Adrenal gland (tissue), 12 donors: ENCODE data around the gene SEBOX. TPM values are rescaled to one million over a fixed set of nuclear protein-coding genes. Genes with fewer than 3 reads are reported as not detected.

Experiments used
- DNase-seq, 7 donors: peaks; one replicate each; pipeline ENCODE4 v3.0.0-alpha.2; 2019 to 2020
- H3K27ac ChIP-seq, 5 donors: fragments of 200-600 bp; sonication (generic) in 4 of 5; 1 replicate in 3 of 5; 2 replicates in 2 of 5; pipeline versions ENCODE4 v1.5.1 to v1.8.0; 2016 to 2020; ENCODE audit warnings: mild to moderate bottlenecking in 1 of 5
- H3K27me3 ChIP-seq: fragments of 200-600 bp; 2 replicates; pipeline ENCODE4 v1.8.0; 2021
- H3K36me3 ChIP-seq, 2 donors: fragments of 200-600 bp; replicated peaks in 1 of 2; 1 replicate in 1 of 2; 2 replicates in 1 of 2; pipeline versions ENCODE4 v1.5.1 to v1.8.0; 2018 to 2022
- H3K4me1 ChIP-seq, 2 donors: fragments of 200-600 bp; replicated peaks in 1 of 2; 1 replicate in 1 of 2; 2 replicates in 1 of 2; pipeline versions ENCODE4 v1.5.1 to v1.8.0; 2018 to 2021
- H3K4me3 ChIP-seq, 4 donors: fragments of 200-600 bp; sonication (generic) in 3 of 4; one replicate each; pipeline ENCODE4 v1.5.1; 2016 to 2018
- H3K9me3 ChIP-seq, 3 donors: fragments of 200-600 bp; sonication (generic) in 1 of 3; replicated peaks in 1 of 3; 1 replicate in 2 of 3; 2 replicates in 1 of 3; pipeline versions ENCODE4 v1.5.1 to v1.8.0; 2016 to 2021
- CTCF ChIP-seq, 6 experiments: fragments of 450-650 bp in 4 of 6; fragments of 200-600 bp in 2 of 6; sonication (generic) in 1 of 6; IDR thresholded peaks; 1 replicate in 5 of 6; 2 replicates in 1 of 6; pipeline versions ENCODE4 v1.5.1 to v1.8.0; 2016 to 2021; ENCODE audit warnings: antibody characterized with exemption in 6 of 6, mild to moderate bottlenecking in 2 of 6, moderate library complexity in 1 of 6
- POLR2A ChIP-seq, 2 donors: fragments of 450-650 bp; IDR thresholded peaks; one replicate each; pipeline ENCODE4 v1.6.1; 2017; ENCODE audit warnings: antibody characterized with exemption in 2 of 2, mild to moderate bottlenecking in 2 of 2, moderate library complexity in 1 of 2
- WGBS, 4 donors: extraction: QIAGEN DNeasy Blood & Tissue Kit in 2 of 4; methylation state at CpG; one replicate each; pipeline versions ENCODE4 v1.1.5 to v1.1.7; 2013 to 2017; 5-methylcytosine and 5-hydroxymethylcytosine counted together
- intact Hi-C, 2 donors: fragments of 100-400 bp; cut with DNase I; formaldehyde crosslinking; loops; one replicate each; pipeline versions ENCODE4 v1.14.1 to v1.15.0; 2022 to 2023
- polyA plus RNA-seq, 3 donors: library from polyadenylated mRNA; stranded (reverse); fragments of 200-250 nt in 2 of 3; fragments of 350-450 nt in 1 of 3; fragmentation: Illumina TruSeq in 1 of 3; extraction: RNeasy Lipid Tissue Mini Kit (QIAGEN cat#74804) in 1 of 3; gene quantifications; one replicate each; pipeline ENCODE4 v1.2.3, GENCODE V29; 2013 to 2014
- total RNA-seq, 9 donors: library from RNA; depleted of rRNA in 4 of 9; stranded (reverse); fragments of >200 nt in 4 of 9; fragments of 120-200 nt in 1 of 9; fragmentation: NEBNext Ultra II Directional in 1 of 9; extraction: Animal tissue kit (Norgen Biotek cat#: 25700) in 1 of 9; gene quantifications; one replicate each; pipeline versions ENCODE4 v1.1.0 to v1.2.4, GENCODE V29; 2013 to 2023
- donor health status: healthy with polysubstance abuse.
- donor health status: Bipolar disorder and iron deficiency.
- donor health status: DM: yes; HTN: yes; CAD: no.
- donor health status: DM: no; HTN: no; CAD: no.
- donor health status: DM: no; HTN: no; CAD: no.
- donor health status: DM: yes; HTN: yes; CAD: no.

Gene SEBOX
- total and polyA plus RNA-seq, 12 donors, result not detected

DNA sequence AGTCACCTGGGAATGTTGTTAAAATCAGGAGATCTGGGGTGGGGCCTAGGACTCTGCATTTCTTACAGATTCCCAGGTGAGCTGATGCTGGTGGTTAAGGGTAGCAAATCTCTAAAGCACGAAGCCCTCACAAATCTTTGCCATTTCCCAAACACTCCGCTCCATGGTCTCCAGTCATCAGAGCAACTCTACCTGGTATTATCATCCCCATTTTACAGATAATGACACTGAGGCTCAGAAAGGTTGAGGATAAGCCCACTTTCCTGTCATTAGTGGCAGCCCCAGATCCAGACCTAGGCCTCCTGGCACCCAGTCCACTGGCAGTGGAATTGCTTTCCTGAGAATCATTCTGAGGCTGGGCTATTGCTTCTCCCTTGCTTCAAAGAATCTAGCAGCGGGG lies 32.3 kb upstream of the SEBOX start:
- H3K27ac ChIP-seq, result peak overlapping the region in 3 of 5 donors; percentile 29 to 77 (median 67)
- intact Hi-C loops, result no loop called here
- peaks cover 22 to 31% of the 10 kb centered on the region in 2 donors for H3K4me1 ChIP-seq
- WGBS, 4 donors, result 83 to 100% (median 96%) methylated on average over 2 to 3 of the region's 3 CpGs
- H3K9me3 ChIP-seq, result no peaks in the 10 kb centered on the region
- DNase-seq, result no peak
- peaks cover 0 to 66% of the 10 kb centered on the region in 2 donors for H3K36me3 ChIP-seq
- no peaks in the 10 kb centered on the region for H3K27me3 ChIP-seq
- TF ChIP-seq POLR2A (IDR thresholded peaks at IDR 0.05), result no peak
- no peak for TF ChIP-seq CTCF (IDR thresholded peaks at IDR 0.05)
- no peak overlapping the region for H3K4me3 ChIP-seq

- TF ChIP-seq POLR2A (IDR thresholded peaks at IDR 0.05) (peak in 1 of 2 donors; percentile 28), CTCF (IDR thresholded peaks at IDR 0.05) (no peak)
- peaks cover 0 to 66% of the 10 kb centered on the region in 2 donors for H3K36me3 ChIP-seq
- WGBS, 4 donors, result 41 to 70% (median 58%) methylated on average over 5 to 6 of the region's 6 CpGs
- DNase-seq, result peak in 5 of 7 donors; percentile 38 to 67 (median 56)
- H3K27ac ChIP-seq, result peak overlapping the region in 3 of 5 donors; percentile 29 to 77 (median 56)
- no peak overlapping the region for H3K4me3 ChIP-seq
- no peaks in the 10 kb centered on the region for H3K27me3 ChIP-seq
- H3K4me1 ChIP-seq, result peaks cover 22 to 31% of the 10 kb centered on the region in 2 donors
- intact Hi-C loops, result no loop called here
- no peaks in the 10 kb centered on the region for H3K9me3 ChIP-seq
Measured at GRCh38 chr17:28396635-28397239, 31.7 kb upstream of the SEBOX start.

GRCh38 chr17:28395968-28396367 lies 31.0 kb upstream of the SEBOX start:
- no peak for DNase-seq
- TF ChIP-seq CTCF (IDR thresholded peaks at IDR 0.05) (no peak), POLR2A (IDR thresholded peaks at IDR 0.05) (no peak)
- H3K36me3 ChIP-seq, result peaks cover 0 to 68% of the 10 kb centered on the region in 2 donors

GRCh38 chr17:28395426-28395825 lies 30.4 kb upstream of the SEBOX start:
- H3K27me3 ChIP-seq, result no peaks in the 10 kb centered on the region
- TF ChIP-seq CTCF (IDR thresholded peaks at IDR 0.05), result no peak
- TF ChIP-seq POLR2A (IDR thresholded peaks at IDR 0.05), result no peak
- peaks cover 22 to 31% of the 10 kb centered on the region in 2 donors for H3K4me1 ChIP-seq
- H3K27ac ChIP-seq, result no peak overlapping the region
- intact Hi-C loops, result no loop called here
- no peaks in the 10 kb centered on the region for H3K9me3 ChIP-seq
- H3K36me3 ChIP-seq, result peaks cover 0 to 71% of the 10 kb centered on the region in 2 donors
- no peak overlapping the region for H3K4me3 ChIP-seq
- WGBS, 4 donors, result 56 to 100% (median 73%) methylated on average over 1 to 2 of the region's 2 CpGs
- DNase-seq, result no peak

More at GRCh38 chr17:28395968-28396367, 31.0 kb upstream of the SEBOX start:
- no peak overlapping the region for H3K4me3 ChIP-seq
- H3K27me3 ChIP-seq, result no peaks in the 10 kb centered on the region
- H3K27ac ChIP-seq, result peak overlapping the region in 3 of 5 donors; percentile 29 to 77 (median 56)
- peaks cover 22 to 31% of the 10 kb centered on the region in 2 donors for H3K4me1 ChIP-seq
- WGBS, 4 donors, result 82 to 89% (median 85%) methylated on average over 5 to 6 of the region's 6 CpGs
- intact Hi-C loops, result no loop called here
- no peaks in the 10 kb centered on the region for H3K9me3 ChIP-seq
